NCI-H1436 (cell line): ENCODE results near the gene PKMYT1.

Source experiments
- DNase-seq: peaks from one replicate; lab custom pipeline; 2025; lab: John Stamatoyannopoulos, UW

The PKMYT1 gene

DNA sequence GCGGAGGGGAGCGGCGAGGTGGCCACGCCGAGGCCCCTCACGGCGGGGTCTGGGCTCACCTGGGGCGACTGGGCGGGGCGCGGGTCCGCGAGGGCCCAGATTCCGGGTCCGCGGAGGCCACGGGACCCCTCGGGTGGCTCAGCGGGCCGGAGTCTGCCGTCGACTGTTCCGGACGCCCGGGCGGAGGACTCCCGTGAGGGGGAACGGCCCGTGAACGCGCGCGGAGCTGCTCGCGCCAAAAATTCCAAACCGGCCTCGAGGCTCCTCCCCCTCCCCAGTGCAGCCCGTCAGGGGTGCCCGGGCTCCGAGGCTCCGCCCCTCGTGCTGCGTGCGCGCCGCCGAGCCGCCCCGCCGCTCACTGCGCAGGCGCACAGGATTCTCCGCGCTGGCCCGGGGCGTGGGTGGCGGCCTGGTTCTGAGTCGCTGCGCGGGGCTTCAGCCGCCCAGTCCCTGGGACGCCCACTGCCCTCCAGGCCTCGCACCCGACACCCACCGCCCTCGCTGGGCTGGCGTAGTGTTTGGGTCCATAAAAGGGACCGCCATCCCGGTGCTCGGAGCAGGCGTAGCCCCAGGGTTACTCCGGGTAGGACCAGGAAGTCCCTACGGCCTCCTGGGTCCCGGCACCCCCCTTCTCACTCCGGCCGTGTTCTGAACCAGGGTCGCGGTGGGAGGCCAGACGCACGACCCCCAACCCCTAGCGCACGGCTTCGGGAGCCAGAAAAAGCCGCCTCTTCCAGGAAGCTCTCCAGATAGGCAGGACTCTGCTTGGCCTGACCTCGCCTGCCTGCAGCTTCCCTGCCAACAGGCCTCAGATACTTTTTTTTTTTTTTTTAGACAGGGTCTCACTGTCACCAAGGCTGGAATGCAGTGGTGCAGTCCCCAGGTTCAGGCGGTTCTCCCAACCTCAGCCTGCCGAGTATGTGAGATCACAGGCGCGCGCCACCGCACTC, at the start of gene PKMYT1:
Gene PKMYT1 (minus strand): TSS at position 220 of the 950 bp plus-strand sequence. CDS start 789 bp downstream, outside the sequence.
- DNase-seq, result peak; percentile 90

DNA sequence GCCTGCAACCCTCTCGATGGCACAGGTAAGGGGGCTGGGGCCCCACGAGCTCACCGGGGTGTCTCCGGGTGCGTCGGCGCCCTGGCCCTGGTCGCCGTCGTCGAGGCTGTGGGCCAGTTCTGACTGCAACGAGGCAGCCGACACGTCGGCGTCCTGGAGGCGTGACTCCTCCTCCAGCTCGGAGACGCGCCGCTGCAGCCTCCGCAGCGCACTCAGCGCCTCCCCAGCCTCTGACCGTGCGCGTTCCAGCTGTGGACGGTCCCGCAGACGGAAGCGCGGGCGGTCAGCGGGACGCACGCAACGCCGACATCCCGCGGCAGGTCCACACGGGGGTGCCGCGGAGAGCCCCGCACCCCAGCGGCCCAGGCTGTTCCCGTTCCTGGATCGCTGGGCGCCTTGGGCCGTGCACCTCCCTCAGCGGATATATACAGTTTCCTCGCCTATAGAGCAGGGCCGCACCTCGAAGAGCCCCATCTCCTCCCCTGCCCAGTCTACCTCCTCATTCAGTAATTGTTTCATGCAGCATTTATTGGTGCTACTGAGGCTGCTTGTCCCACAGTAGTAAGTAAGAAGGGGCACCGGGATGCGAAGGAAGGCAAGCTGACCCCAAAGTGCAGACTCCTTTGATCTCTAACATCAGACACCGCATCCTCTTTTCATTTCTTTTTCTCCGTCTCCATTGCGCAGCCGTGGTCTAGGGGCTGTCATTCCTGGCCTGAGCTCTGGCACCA, 49.4 kb upstream of the PKMYT1 start:
- peak; percentile 28 for DNase-seq

GRCh38 chr16:3028716-3029319, 48.6 kb upstream of the PKMYT1 start:
- no peak for DNase-seq

DNA sequence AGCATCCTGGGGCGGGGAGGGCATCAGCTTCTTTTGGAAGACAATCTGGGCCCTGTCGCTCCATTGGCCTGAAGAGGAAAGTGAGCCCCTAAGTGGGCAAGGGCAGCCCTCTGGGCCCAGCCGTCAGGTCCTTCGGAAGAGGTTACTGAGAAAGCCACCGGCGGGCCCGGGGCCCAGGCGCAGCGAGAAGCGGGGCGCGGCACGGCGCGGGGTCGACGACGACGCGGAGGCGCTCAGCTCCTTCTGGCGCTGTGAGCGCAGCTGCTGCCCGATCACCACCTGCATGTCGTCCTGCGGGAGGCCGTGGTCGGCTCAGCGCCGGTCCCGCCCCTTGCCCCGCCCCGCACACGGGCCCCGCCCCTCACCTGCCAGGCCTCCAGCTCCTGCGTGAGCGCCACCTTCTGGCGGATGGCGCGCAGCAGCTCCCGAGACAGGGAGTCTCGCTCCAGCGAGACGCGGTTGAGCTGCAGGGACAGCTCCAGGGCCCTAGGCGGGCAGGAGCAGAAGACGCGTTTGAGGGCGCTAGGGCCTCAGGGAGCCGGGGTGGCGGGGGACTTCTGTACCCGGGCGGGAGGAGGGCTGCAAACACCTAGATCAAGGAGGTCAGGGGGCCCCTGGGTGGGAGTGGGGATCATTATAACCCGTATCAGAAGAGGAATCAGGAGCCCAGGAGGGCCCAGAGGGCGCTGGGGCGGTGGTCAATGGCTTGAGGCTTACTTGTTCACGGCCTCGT, 47.9 kb upstream of the PKMYT1 start:
- peak; percentile 87 for DNase-seq

- no peak for DNase-seq
Measured at GRCh38 chr16:3027489-3027795, 47.2 kb upstream of the PKMYT1 start.

DNA sequence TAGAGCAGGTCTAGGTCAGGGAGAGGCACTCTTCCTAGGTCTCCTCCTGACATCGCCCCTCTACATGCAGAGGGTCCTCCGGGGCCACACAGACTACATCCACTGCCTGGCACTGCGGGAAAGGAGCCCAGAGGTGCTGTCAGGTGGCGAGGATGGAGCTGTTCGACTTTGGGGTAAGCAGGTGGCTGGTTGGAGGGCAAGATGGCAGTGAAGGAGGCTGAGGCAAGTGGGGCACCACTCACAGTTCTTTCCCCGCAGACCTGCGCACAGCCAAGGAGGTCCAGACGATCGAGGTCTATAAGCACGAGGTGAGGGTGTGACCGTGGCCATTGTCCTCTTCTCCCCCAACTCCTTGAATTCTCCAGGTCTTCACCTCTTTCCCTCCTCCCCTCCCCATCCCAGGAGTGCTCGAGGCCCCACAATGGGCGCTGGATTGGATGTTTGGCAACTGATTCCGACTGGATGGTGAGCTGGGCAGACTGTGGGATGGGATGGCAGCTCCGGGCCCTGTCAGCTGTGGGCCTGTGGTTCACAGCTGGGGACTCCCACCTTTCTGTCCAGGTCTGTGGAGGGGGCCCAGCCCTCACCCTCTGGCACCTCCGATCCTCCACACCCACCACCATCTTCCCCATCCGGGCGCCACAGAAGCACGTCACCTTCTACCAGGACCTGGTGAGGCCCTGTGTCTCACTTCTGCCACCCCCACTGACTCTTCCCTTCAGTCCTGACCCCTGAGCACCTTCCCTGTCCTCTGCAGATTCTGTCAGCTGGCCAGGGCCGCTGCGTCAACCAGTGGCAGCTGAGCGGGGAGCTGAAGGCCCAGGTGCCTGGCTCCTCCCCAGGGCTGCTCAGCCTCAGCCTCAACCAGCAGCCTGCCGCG, 46.6 kb upstream of the PKMYT1 start:
- no peak for DNase-seq

- no peak for DNase-seq
Measured at GRCh38 chr16:3026003-3026378, 45.7 kb upstream of the PKMYT1 start.

DNA sequence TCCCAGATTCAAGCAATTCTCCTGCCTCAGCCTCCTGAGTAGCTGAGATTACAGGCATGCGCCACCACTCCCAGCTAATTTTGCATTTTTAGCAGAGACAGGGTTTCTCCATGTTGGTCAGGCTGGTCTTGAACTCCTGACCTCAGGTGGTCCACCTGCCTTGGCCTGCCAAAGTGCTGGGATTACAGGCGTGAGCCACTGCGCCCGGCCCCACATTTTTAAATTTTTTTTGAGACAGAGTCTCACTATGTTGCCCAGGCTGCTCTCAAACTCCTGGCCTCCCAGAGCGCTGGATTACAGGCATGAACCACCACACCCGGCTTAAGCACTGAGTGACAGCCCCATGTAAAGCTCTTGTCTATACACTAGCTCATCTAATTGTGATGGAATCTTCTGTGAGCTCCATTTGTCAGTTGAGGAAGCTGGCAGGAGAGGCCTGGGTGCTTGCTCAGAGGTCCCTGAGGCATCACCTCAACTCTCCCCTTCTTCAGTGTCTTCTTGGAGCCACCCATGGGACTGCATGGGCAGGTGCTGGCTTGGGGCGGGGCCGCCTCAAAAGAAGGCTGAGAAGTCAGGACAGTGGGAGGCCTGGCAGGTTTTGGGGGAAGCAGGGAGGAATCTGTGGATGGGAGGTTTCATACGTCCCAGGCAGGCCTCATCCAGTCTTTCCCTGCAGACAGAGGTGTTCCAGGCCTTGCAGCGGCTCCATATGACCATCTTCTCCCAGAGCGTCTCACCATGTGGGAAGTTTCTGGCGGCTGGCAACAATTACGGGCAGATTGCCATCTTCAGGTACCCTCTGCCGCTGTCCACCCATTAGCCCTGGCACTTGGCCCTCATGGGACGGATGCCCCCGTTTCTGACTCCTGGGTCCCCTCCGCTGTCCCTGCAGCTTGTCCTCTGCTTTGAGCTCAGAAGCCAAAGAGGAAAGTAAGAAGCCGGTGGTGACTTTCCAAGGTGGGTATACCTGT, 45.1 kb upstream of the PKMYT1 start:
- no peak for DNase-seq

DNA sequence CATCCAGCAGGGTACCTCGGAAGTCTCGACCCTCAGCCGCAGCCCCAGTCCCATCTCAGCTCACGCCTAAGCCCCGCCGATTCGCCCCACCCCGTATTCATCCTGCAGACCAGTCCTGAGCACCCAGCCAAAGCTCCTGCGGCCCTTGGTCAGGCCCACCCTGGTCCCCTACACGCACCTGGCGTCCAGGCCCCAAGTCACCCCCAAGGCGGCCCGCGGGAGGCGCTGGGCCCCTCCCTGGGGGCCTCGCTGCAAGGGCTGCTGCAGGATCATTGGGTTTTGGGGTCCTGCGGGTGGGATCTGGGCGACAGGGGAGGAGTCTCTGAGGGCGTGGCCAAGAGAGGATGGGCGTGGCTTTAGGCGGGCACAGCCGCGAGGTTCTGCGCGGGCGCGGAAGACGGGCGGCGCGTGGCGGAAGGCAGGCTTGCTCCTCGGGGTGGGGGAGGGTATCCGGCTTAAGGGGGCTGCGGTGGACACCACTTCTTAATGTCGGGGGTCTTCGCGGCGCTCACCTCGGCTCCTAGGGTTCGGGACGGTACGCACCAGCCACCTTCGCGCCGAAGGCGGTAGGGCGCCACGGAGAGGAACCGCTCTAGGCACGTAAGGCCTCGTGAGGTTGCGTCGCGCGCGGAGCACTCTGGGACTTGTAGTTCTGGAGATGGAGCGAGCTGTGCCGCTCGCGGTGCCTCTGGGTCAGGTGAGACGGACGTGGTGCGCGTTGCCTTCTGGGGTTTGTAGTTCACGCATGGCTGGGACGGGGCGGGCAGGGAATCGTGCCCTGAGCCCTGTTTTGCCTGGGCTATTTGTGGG, 43.6 kb upstream of the PKMYT1 start, which contains the start of the genes HCFC1R1 and THOC6:
Gene HCFC1R1 (minus strand): TSS at position 274 of the 810 bp plus-strand sequence. CDS start 1 bp downstream, at position 273.
Gene THOC6 (plus strand): TSS at position 367 of the 810 bp plus-strand sequence. CDS start 292 bp downstream, at position 659.
- peak; percentile 95 for DNase-seq

GRCh38 chr16:3023415-3023668, 43.1 kb upstream of the PKMYT1 start:
- no peak for DNase-seq

GRCh38 chr16:3022684-3023414, 42.6 kb upstream of the PKMYT1 start:
- DNase-seq, result peak; percentile 76

- DNase-seq, result no peak
Measured at GRCh38 chr16:3022208-3022683, 42.0 kb upstream of the PKMYT1 start.

GRCh38 chr16:3021449-3022207, 41.4 kb upstream of the PKMYT1 start:
- peak; percentile 54 for DNase-seq

DNA sequence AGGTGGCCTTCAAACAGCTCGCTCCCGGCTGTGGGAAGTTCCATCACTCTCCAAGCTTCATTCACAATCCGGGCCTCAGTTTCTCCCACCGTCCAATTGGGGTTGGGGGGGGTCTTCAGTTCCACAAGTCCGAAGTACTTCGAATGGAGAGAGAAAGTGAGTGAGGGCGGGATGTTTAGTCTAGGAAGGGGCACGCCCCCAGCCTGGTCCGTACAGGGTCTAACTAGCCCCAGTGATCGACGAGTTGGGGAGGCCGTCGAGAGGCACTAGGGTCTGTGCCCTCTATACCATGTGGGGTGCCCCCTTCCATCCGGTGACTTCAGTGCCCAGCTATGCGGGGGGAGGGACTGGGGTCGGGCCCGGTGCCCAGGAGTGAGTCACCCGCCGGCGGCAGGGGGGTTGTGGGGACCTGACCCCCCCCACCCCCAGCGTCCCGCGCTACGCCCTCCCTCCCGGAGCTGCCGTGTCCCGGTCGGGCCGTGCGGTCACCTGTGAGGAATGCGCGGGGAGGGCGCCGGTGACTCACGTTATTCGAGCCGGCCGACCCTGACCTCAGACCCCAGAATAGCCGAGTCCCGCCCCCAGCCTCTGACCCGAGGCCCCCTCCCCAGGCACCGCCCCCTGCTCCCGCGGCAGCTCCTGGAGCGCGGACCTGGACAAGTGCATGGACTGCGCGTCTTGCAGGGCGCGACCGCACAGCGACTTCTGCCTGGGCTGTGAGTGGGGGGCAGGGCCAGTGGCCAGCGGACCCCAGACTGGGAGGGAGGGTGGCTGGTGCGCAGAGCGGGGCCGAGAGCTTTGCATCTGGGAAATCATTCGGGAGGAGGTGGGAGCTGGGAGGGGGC, 40.6 kb upstream of the PKMYT1 start:
- no peak for DNase-seq

- DNase-seq, result peak; percentile 74
Measured at GRCh38 chr16:3020247-3020603, 40.0 kb upstream of the PKMYT1 start, which contains the start of gene TNFRSF12A. TSS of gene TNFRSF12A (plus strand) at chr16:3020368. CDS start at chr16:3020398, 30 bp downstream.

DNA sequence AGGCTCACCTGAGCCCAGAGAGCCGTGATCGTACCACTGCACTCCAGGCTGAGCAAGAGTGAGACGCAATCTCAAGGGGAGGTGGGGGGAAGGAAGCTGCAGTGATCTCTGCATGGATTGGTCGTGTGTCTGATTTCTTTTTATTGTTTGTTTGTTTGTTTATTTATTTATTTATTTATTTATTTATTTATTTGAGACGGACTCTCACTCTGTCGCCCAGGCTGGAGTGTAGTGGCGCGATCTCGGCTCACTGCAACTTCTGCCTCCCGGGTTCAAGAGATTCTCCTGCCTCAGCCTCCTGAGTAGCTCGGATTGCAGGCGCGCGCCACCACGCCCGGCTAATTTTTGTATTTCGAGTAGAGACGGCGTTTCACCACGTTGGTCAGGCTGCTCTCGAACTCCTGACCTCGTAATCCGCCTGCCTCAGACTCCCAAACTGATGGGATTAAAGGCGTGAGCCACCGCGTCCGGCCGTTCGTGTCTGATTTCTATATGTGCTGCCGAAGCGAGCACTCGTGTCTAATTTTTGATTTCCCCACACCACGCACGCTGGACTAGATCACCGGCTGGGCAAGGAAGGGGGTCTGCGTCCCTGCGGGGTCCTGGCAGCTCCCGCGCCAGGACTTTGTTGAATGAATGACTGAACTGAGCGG, 39.5 kb upstream of the PKMYT1 start:
- DNase-seq, result no peak
